ENCODE measurements around the gene ANKLE2. TPM values are rescaled to one million over a fixed set of nuclear protein-coding genes. Genes with fewer than 3 reads are reported as not detected.
"Not testable (repeated sequence)": the region's sequence is repeated elsewhere in the genome, so short reads cannot be mapped to it uniquely, and the experiment has no call there.

The ANKLE2 gene
- total RNA-seq, 1 experiment from 2014 or later: 80.3 TPM

- no peak overlapping the region for H3K18ac ChIP-seq (ENCODE audit: insufficient read length, low read depth, low read length)
- no peak overlapping the region for H4K91ac ChIP-seq (ENCODE audit: insufficient read length, low read depth, low read length)
- no peak overlapping the region for H3K23ac ChIP-seq (ENCODE audit: insufficient read length, low read depth, low read length)
- H3K4ac ChIP-seq (ENCODE audit: low read depth, low read length): no peak overlapping the region
- H2BK120ac ChIP-seq (ENCODE audit: low read depth, low read length, poor library complexity, severe bottlenecking): no peak overlapping the region
- no peak overlapping the region for H3K14ac ChIP-seq (ENCODE audit: insufficient read depth, low read length)
- Mint-ChIP-seq H3K4me1 (peaks cover 5 to 14% of the 10 kb centered on the region in 2 experiments), H3K36me3 (ENCODE audit: insufficient read depth in 1 of 3, low read depth in 3 of 3) (peaks cover 21 to 41% (median 30%) of the 10 kb centered on the region in 3 experiments), H3K27ac (no peak overlapping the region), H3K27me3 (ENCODE audit: low read depth) (no peaks in the 10 kb centered on the region; the same call in 1 of the 2 replicates), H3K9me3 (peaks cover 0 to 1% of the 10 kb centered on the region in 2 experiments; a peak in 1 of 5 replicates), H3K4me3 (peak overlapping the region; percentile 26 to 91; a peak in 2 of 5 replicates)
- no peak overlapping the region for H3K56ac ChIP-seq (ENCODE audit: insufficient read length, low read depth, low read length)
- no peak overlapping the region for H2BK12ac ChIP-seq (ENCODE audit: insufficient read length, low read depth, low read length)
- no peak overlapping the region for H2BK5ac ChIP-seq (ENCODE audit: insufficient read length, low read length)
- H3K9me3 ChIP-seq (ENCODE audit: control insufficient read depth, low read depth, low read length): no peaks in the 10 kb centered on the region
- no peak overlapping the region for H3T11ph ChIP-seq (ENCODE audit: low read length)
- no peak overlapping the region for H2AK5ac ChIP-seq (ENCODE audit: insufficient read length, low read length)
- WGBS (ENCODE audit: extremely low coverage, insufficient read length, low lambda C conversion rate): no CpG with 5 or more reads among the region's 8 CpGs
- TF ChIP-seq CTCF (conservative IDR thresholded peaks at IDR 0.05): no peak
- no peak overlapping the region for H2BK20ac ChIP-seq (ENCODE audit: low read depth, low read length, poor library complexity, severe bottlenecking)
- DNase-seq: no peak
- peaks cover 12% of the 10 kb centered on the region for H3K79me1 ChIP-seq (ENCODE audit: insufficient read depth, low read depth, low read length, poor library complexity, severe bottlenecking)
- no peaks in the 10 kb centered on the region for H3K27me3 ChIP-seq (ENCODE audit: insufficient read depth, low read length)
- H3K4me2 ChIP-seq (ENCODE audit: insufficient read depth, insufficient read length, low read length): no peak overlapping the region
- no peaks in the 10 kb centered on the region for H3K4me1 ChIP-seq (ENCODE audit: insufficient read depth, low read length)
- no peak overlapping the region for H2AFZ ChIP-seq (ENCODE audit: low read length)
- H3K9ac ChIP-seq (ENCODE audit: extremely low read depth, insufficient read length, low read length): no peak overlapping the region
- H3K79me2 ChIP-seq (ENCODE audit: insufficient read depth, low read length): peaks cover 26% of the 10 kb centered on the region; the same call in 1 of the 2 replicates
- H4K20me1 ChIP-seq (ENCODE audit: control insufficient read depth, insufficient read depth, insufficient read length): no peaks in the 10 kb centered on the region
- H2BK15ac ChIP-seq (ENCODE audit: low read depth, low read length): no peak overlapping the region
- no peak overlapping the region for H4K8ac ChIP-seq (replicated peaks; ENCODE audit: insufficient read length, low read depth, low read length)
- H4K5ac ChIP-seq (ENCODE audit: insufficient read length, low read depth, low read length): no peak overlapping the region
- no peak overlapping the region for H3K27ac ChIP-seq (ENCODE audit: insufficient read length, low read depth, low read length)
- peaks cover 7% of the 10 kb centered on the region for H3K23me2 ChIP-seq (ENCODE audit: insufficient read length, low read depth, low read length, poor library complexity, severe bottlenecking)
Observed at GRCh38 chr12:132759359-132759758, 2.3 kb downstream of the ANKLE2 start.

DNA sequence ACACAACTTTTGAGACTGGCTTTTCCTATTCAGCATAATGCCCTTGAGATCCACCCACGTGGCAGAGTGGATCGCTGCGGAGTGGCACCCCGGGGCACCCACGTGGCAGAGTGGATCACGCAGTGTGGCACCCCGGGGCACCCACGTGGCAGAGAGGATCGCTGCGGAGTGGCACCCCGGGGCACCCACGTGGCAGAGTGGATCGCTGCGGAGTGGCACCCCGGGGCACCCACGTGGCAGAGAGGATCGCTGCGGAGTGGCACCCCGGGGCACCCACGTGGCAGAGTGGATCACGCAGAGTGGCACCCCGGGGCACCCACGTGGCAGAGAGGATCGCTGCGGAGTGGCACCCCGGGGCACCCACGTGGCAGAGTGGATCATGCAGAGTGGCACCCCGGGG, 2.8 kb downstream of the ANKLE2 start:
- not testable (repeated sequence) for H3K4me1 ChIP-seq (ENCODE audit: insufficient read depth, low read length); H2BK5ac ChIP-seq (ENCODE audit: insufficient read length, low read length); H3K9ac ChIP-seq (ENCODE audit: extremely low read depth, insufficient read length, low read length); H2BK120ac ChIP-seq (ENCODE audit: low read depth, low read length, poor library complexity, severe bottlenecking); H3K27ac ChIP-seq (ENCODE audit: insufficient read length, low read depth, low read length); H4K91ac ChIP-seq (ENCODE audit: insufficient read length, low read depth, low read length); H2AK5ac ChIP-seq (ENCODE audit: insufficient read length, low read length); H3K27ac Mint-ChIP-seq; H3T11ph ChIP-seq (ENCODE audit: low read length); H3K27me3 Mint-ChIP-seq (ENCODE audit: low read depth); H2BK20ac ChIP-seq (ENCODE audit: low read depth, low read length, poor library complexity, severe bottlenecking); H3K9me3 ChIP-seq (ENCODE audit: control insufficient read depth, low read depth, low read length); H3K9me3 Mint-ChIP-seq; H3K4ac ChIP-seq (ENCODE audit: low read depth, low read length); H3K23ac ChIP-seq (ENCODE audit: insufficient read length, low read depth, low read length); H3K14ac ChIP-seq (ENCODE audit: insufficient read depth, low read length); DNase-seq; H4K20me1 ChIP-seq (ENCODE audit: control insufficient read depth, insufficient read depth, insufficient read length); H3K56ac ChIP-seq (ENCODE audit: insufficient read length, low read depth, low read length); H3K23me2 ChIP-seq (ENCODE audit: insufficient read length, low read depth, low read length, poor library complexity, severe bottlenecking); H2AFZ ChIP-seq (ENCODE audit: low read length); H4K5ac ChIP-seq (ENCODE audit: insufficient read length, low read depth, low read length); H3K4me2 ChIP-seq (ENCODE audit: insufficient read depth, insufficient read length, low read length); H3K4me3 Mint-ChIP-seq; H3K18ac ChIP-seq (ENCODE audit: insufficient read length, low read depth, low read length); H2BK15ac ChIP-seq (ENCODE audit: low read depth, low read length); H3K27me3 ChIP-seq (ENCODE audit: insufficient read depth, low read length); H4K8ac ChIP-seq (replicated peaks; ENCODE audit: insufficient read length, low read depth, low read length); H2BK12ac ChIP-seq (ENCODE audit: insufficient read length, low read depth, low read length)
- peaks cover 12% of the 10 kb centered on the region for H3K79me1 ChIP-seq (ENCODE audit: insufficient read depth, low read depth, low read length, poor library complexity, severe bottlenecking)
- no CpG with 5 or more reads among the region's 28 CpGs for WGBS (ENCODE audit: extremely low coverage, insufficient read length, low lambda C conversion rate)
- H3K4me1 Mint-ChIP-seq: peaks cover 5 to 14% of the 10 kb centered on the region in 2 experiments
- peaks cover 26% of the 10 kb centered on the region; the same call in 1 of the 2 replicates for H3K79me2 ChIP-seq (ENCODE audit: insufficient read depth, low read length)
- H3K36me3 Mint-ChIP-seq (ENCODE audit: insufficient read depth in 1 of 3, low read depth in 3 of 3): peaks cover 24 to 45% (median 34%) of the 10 kb centered on the region in 3 experiments
